ENCODE data around the gene AP1AR. TPM values are rescaled to one million over a fixed set of nuclear protein-coding genes. Genes with fewer than 3 reads are reported as not detected.

Gene AP1AR
- total RNA-seq, 1 donor from 2014 or later, result 16.5 TPM

GRCh38 chr4:112222219-112222955 lies 9.2 kb upstream of the AP1AR start:
- no peak for DNase-seq (ENCODE audit: low spot score)

GRCh38 chr4:112225157-112225556 lies 6.4 kb upstream of the AP1AR start:
- DNase-seq (ENCODE audit: low spot score), result no peak

- DNase-seq (ENCODE audit: low spot score), result peak; percentile 99
These were observed 458 bp upstream of the AP1AR start for GRCh38 chr4:112230879-112231778.

- DNase-seq (ENCODE audit: low spot score), result no peak
These were observed 3.5 kb downstream of the AP1AR start for GRCh38 chr4:112234952-112235609.

- no peak for DNase-seq (ENCODE audit: low spot score)
These were observed 4.5 kb downstream of the AP1AR start for GRCh38 chr4:112236040-112236439.

GRCh38 chr4:112238833-112239232 lies 7.2 kb downstream of the AP1AR start:
- DNase-seq (ENCODE audit: low spot score), result no peak

GRCh38 chr4:112245383-112245782 lies 13.8 kb downstream of the AP1AR start:
- DNase-seq (ENCODE audit: low spot score), result no peak

- no peak for DNase-seq (ENCODE audit: low spot score)
These were observed 15.4 kb downstream of the AP1AR start for GRCh38 chr4:112247021-112247420.

- DNase-seq (ENCODE audit: low spot score), result no peak
These were observed 19.5 kb downstream of the AP1AR start for GRCh38 chr4:112251019-112251643.

GRCh38 chr4:112252234-112252633 lies 20.6 kb downstream of the AP1AR start:
- DNase-seq (ENCODE audit: low spot score), result no peak

GRCh38 chr4:112253382-112254000 lies 21.9 kb downstream of the AP1AR start:
- DNase-seq (ENCODE audit: low spot score), result no peak

GRCh38 chr4:112257098-112257497 lies 25.5 kb downstream of the AP1AR start:
- no peak for DNase-seq (ENCODE audit: low spot score)

- no peak for DNase-seq (ENCODE audit: low spot score)
These were observed 35.2 kb downstream of the AP1AR start for GRCh38 chr4:112266823-112267222.

- DNase-seq (ENCODE audit: low spot score), result no peak
These were observed 38.5 kb downstream of the AP1AR start for GRCh38 chr4:112270051-112270450.

GRCh38 chr4:112270640-112271421 lies 39.2 kb downstream of the AP1AR start:
- no peak for DNase-seq (ENCODE audit: low spot score)

GRCh38 chr4:112272292-112272691 lies 40.7 kb downstream of the AP1AR start:
- DNase-seq (ENCODE audit: low spot score), result no peak

GRCh38 chr4:112274959-112275358 lies 43.4 kb downstream of the AP1AR start:
- DNase-seq (ENCODE audit: low spot score), result no peak

- DNase-seq (ENCODE audit: low spot score), result no peak
These were observed 44.5 kb downstream of the AP1AR start for GRCh38 chr4:112276113-112276512.

- DNase-seq (ENCODE audit: low spot score), result no peak
These were observed 45.6 kb downstream of the AP1AR start for GRCh38 chr4:112277220-112277619.
